ENCODE measurements around the gene NXN. TPM values are rescaled to one million over a fixed set of nuclear protein-coding genes. Genes with fewer than 3 reads are reported as not detected.
"Not testable (repeated sequence)": the region's sequence is repeated elsewhere in the genome, so short reads cannot be mapped to it uniquely, and the experiment has no call there.

NXN gene
- total RNA-seq, 1 experiment from 2014 or later = 57.3 TPM

DNA sequence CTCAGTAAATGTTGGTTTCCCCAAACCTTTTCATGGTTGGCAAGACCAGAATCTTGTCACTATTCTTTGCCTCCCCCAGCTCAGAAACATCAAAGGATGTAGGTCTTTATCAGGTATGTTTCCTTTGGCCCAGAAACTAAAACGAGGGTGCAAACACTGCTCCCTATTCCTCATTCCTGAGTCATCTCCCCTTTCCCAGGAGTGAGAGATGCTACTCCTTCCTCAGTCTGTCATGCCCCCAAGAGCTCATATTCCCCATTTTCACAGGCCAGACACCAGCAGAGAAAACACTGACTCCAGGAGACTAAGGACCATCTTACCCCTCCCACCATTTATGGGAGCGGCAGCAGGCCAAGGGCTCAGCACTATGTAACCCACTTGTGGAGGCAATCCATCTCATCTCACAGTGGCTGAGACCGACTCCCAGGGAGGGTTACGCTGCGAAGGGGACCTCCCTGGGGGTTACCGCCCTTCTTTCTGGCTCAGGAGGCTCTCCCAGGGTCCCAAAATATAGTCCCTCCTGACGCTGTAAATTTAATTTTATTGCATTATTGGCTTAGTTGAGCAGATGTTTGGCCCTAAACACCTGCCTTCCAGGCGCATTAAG is 229.0 kb downstream of the NXN start:
- H3K36me3 Mint-ChIP-seq (ENCODE audit: insufficient read depth, unreplicated experiment) = peaks cover 21% of the 10 kb centered on the region
- DNase-seq (ENCODE audit: unreplicated experiment) = no peak
- H3K9me3 Mint-ChIP-seq (ENCODE audit: unreplicated experiment) = peaks cover 6% of the 10 kb centered on the region
- peak overlapping the region; percentile 61 for H3K27ac Mint-ChIP-seq (ENCODE audit: low read depth, unreplicated experiment)
- intact Hi-C loops (cut with micrococcal nuclease) = loop anchor here (5.0 kb wide), 2 partner anchors 33 to 338 kb away; a partner anchor contains a TSS
- H3K27me3 Mint-ChIP-seq (ENCODE audit: insufficient read depth, unreplicated experiment) = no peaks in the 10 kb centered on the region
- TF ChIP-seq CTCF (IDR thresholded peaks at IDR 0.05; ENCODE audit: unreplicated experiment) = no peak
- H3K4me1 Mint-ChIP-seq (ENCODE audit: insufficient read depth, unreplicated experiment) = peaks cover 18% of the 10 kb centered on the region
- ChIA-PET POLR2A (interaction anchor here (0.7 to 3.9 kb wide), 11 partner anchors 11 to 246 kb away, joined by 3 to 44 read pairs (median 6); partner anchors contain the start of genes GLOD4, MRM3, TIMM22 and VPS53), CTCF (interaction anchor here (0.6 to 2.8 kb wide), 11 partner anchors 11 to 250 kb away, joined by 3 to 8 read pairs (median 3); partner anchors contain the start of gene NXN)
- BruUV-seq (replicated peaks) = no TSS peak
- peak overlapping the region; percentile 98 for H3K4me3 Mint-ChIP-seq (ENCODE audit: unreplicated experiment)

GRCh38 chr17:749359-749758 is 230.2 kb downstream of the NXN start:
- Mint-ChIP-seq H3K27ac (ENCODE audit: low read depth, unreplicated experiment) (peak overlapping the region; percentile 49), H3K36me3 (ENCODE audit: insufficient read depth, unreplicated experiment) (peaks cover 25% of the 10 kb centered on the region), H3K4me1 (ENCODE audit: insufficient read depth, unreplicated experiment) (peaks cover 18% of the 10 kb centered on the region)
- POLR2A ChIA-PET = interaction anchor here (2.3 to 3.9 kb wide), 3 partner anchors 13 to 34 kb away, joined by 8 to 44 read pairs (median 31); partner anchors contain the start of gene VPS53
- BruUV-seq (replicated peaks); H3K9me3 Mint-ChIP-seq (ENCODE audit: unreplicated experiment); DNase-seq (ENCODE audit: unreplicated experiment); H3K4me3 Mint-ChIP-seq (ENCODE audit: unreplicated experiment); H3K27me3 Mint-ChIP-seq (ENCODE audit: insufficient read depth, unreplicated experiment); intact Hi-C loops (cut with micrococcal nuclease): not testable (repeated sequence)
- CTCF ChIA-PET = interaction anchor here (1.0 to 1.1 kb wide), 2 partner anchors 10 to 233 kb away, joined by 3 to 6 read pairs; no protein-coding TSS in a partner anchor

Small RNAs within 50 kb of the gene (microRNA-seq; reads per million reads assigned to microRNA genes)
- gene MIR3183 = 0.66 reads per million

Other genes with a start within 250 kb of the NXN start
- 28.4 and 31.6 TPM in 2 replicates for gene TLCD3A, start 247.2 kb downstream of the NXN start, total RNA-seq (2022)
- 19.5 and 24.1 TPM in 2 replicates for gene GEMIN4, start 227.5 kb downstream of the NXN start, total RNA-seq (2022)
- 59.0 and 62.6 TPM in 2 replicates for gene GLOD4, start 197.5 kb downstream of the NXN start, total RNA-seq (2022)
- gene MRM3, start 197.4 kb downstream of the NXN start, total RNA-seq (2022) = 19.4 and 25.1 TPM in 2 replicates
- 16.6 and 18.5 TPM in 2 replicates for gene TIMM22, start 17.4 kb upstream of the NXN start, total RNA-seq (2022)
- 44.7 and 54.2 TPM in 2 replicates for gene ABR, start 200.2 kb upstream of the NXN start, total RNA-seq (2022)